Mesodermal cell (in vitro differentiated cells): ENCODE measurements around the gene SHC1.

ENCODE experiments used
- H3K27ac ChIP-seq: 2 replicates; pipeline ENCODE4 v1.7.0; 2013; ENCODE audit warnings: mild to moderate bottlenecking, low read depth, low read length, moderate library complexity; ENCODE audit not compliant: severe bottlenecking
- H3K36me3 ChIP-seq: 2 replicates; pipeline ENCODE4 v1.7.1; 2013; ENCODE audit warnings: mild to moderate bottlenecking, low read length, moderate library complexity; ENCODE audit not compliant: control insufficient read depth, insufficient read depth
- H3K4me1 ChIP-seq: one replicate; pipeline ENCODE4 v1.7.1; 2013; ENCODE audit warnings: mild to moderate bottlenecking, low read length; ENCODE audit not compliant: insufficient read depth, control insufficient read depth, poor library complexity, severe bottlenecking
- H3K4me3 ChIP-seq: 2 replicates; pipeline ENCODE4 v1.7.0; 2013; ENCODE audit warnings: low read length, control low read depth, mild to moderate bottlenecking; ENCODE audit not compliant: insufficient read depth, poor library complexity, severe bottlenecking; ENCODE audit errors: extremely low read depth
- H3K9me3 ChIP-seq: 2 replicates; pipeline ENCODE4 v1.7.1; 2013; ENCODE audit warnings: mild to moderate bottlenecking, low read length, moderate library complexity; ENCODE audit not compliant: control insufficient read depth
- WGBS, 2 experiments: methylation state at CpG; one replicate each; pipeline ENCODE4 v1.1.5; 2013; ENCODE audit warnings: missing lambda C conversion rate in 2 of 2; ENCODE audit not compliant: insufficient coverage in 2 of 2; 5-methylcytosine and 5-hydroxymethylcytosine counted together

Gene SHC1

GRCh38 chr1:155007251-155007828 lies 36.8 kb upstream of the SHC1 start:
- peaks cover 11% of the 10 kb centered on the region for H3K4me1 ChIP-seq
- H3K36me3 ChIP-seq = no peaks in the 10 kb centered on the region
- H3K9me3 ChIP-seq = no peaks in the 10 kb centered on the region
- H3K4me3 ChIP-seq = no peak overlapping the region
- no peak overlapping the region for H3K27ac ChIP-seq
- 93 to 97% methylated on average over 3 to 5 of the region's 6 CpGs for WGBS, 2 experiments

GRCh38 chr1:155006601-155007101 lies 36.1 kb upstream of the SHC1 start:
- Histone ChIP-seq H3K27ac (no peak overlapping the region), H3K9me3 (no peaks in the 10 kb centered on the region), H3K36me3 (no peaks in the 10 kb centered on the region), H3K4me3 (no peak overlapping the region), H3K4me1 (peaks cover 9% of the 10 kb centered on the region)
- 90 to 92% methylated on average over 2 of the region's 2 CpGs for WGBS, 2 experiments

GRCh38 chr1:155005076-155006011 lies 34.8 kb upstream of the SHC1 start:
- Histone ChIP-seq H3K27ac (no peak overlapping the region), H3K4me1 (peaks cover 12% of the 10 kb centered on the region), H3K36me3 (no peaks in the 10 kb centered on the region), H3K9me3 (no peaks in the 10 kb centered on the region), H3K4me3 (no peak overlapping the region)
- 88 to 94% methylated on average over 4 to 10 of the region's 17 CpGs for WGBS, 2 experiments

DNA sequence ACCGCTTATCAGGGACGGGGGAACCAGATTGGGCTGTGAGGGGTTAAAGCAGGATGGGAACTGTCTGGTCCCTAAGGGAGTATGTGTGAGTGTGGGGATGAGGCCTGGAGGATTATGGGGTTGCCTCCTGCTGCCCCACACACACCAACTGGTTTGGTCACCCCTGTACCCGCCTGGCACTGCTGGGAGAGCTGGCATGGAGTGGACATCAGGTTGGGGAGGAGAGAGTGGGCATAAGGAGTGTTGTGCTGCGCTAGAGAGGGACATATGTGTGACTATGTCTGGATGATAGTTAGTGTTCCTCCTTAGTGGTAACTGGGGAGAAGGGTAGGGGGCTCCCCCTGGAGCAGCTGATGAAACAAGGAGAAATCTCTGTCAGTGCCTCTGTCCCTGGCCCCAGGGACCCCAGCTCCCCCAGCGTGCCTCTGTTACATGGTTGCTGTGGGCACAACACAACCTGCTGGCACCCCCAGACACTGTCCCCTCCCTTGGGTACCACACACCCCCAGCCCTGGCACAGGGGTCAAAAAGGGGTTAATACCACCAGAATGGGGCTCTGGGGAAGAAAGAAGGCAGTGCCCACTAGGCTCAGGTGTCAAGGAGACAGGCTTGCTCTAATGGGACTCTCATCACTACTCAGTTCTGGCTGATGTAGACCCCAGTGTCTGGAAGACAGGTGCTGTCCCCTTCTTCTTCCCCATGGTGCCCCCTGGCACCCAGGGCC lies 34.0 kb upstream of the SHC1 start:
- Histone ChIP-seq H3K4me1 (peaks cover 17% of the 10 kb centered on the region), H3K27ac (peak overlapping the region; percentile 30), H3K9me3 (no peaks in the 10 kb centered on the region), H3K4me3 (peak overlapping the region; percentile 79), H3K36me3 (no peaks in the 10 kb centered on the region)
- 59 to 86% methylated on average over 2 to 4 of the region's 5 CpGs for WGBS, 2 experiments

- Histone ChIP-seq H3K9me3 (no peaks in the 10 kb centered on the region), H3K4me1 (peaks cover 17% of the 10 kb centered on the region), H3K27ac (peak overlapping the region; percentile 30), H3K4me3 (peak overlapping the region; percentile 79), H3K36me3 (no peaks in the 10 kb centered on the region)
- WGBS, 2 experiments = 0 to 2% methylated on average over 3 to 8 of the region's 34 CpGs
Measured at GRCh38 chr1:155003766-155004351, 33.3 kb upstream of the SHC1 start.

- peaks cover 17% of the 10 kb centered on the region for H3K4me1 ChIP-seq
- H3K27ac ChIP-seq = peak overlapping the region; percentile 41
- H3K4me3 ChIP-seq = peak overlapping the region; percentile 79
- no peaks in the 10 kb centered on the region for H3K9me3 ChIP-seq
- H3K36me3 ChIP-seq = no peaks in the 10 kb centered on the region
- 0% methylated on average over 12 to 16 of the region's 37 CpGs for WGBS, 2 experiments
Measured at GRCh38 chr1:155003227-155003765, 32.7 kb upstream of the SHC1 start.

DNA sequence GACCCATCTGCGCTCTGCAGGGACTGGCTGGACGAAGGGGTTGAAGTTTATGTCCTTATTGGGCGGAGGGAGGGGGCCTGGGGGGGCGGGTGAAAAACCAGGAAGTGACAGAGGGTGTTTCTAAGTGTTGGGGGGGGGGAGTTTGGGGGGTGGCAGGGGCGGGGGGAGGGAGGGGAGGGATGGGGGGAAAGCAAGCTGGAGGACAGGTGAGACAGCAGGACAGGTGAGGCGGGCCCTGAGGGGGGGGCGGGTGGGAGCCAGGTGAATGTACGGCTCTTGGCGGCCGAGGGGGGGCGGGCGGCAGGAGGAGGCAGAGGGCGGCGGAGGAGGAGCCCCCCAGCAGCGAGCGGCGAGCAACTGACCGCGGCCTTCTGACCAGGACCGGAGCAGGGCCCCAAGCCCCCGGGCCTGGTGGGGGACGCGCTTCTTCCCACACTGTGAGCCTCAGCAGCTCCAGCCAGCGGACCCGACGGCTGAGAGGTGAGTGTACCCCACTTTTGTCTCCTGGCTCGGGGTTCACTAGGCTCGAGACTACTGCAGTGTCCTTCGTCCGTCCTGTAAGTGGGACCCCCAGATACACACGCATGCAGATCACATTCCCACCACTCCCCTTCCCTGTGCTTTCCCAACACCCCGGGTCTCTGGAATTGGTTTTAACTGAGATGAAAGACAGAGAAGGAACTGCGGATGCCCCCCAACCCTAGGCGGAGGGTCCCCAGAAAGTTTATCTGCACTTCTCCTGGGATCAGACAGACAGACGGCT lies 32.1 kb upstream of the SHC1 start, which contains the start of gene ZBTB7B:
TSS of gene ZBTB7B (plus strand) at position 339 of the 763 bp plus-strand sequence. CDS start 11,859 bp downstream, outside the sequence.
- H3K9me3 ChIP-seq = no peaks in the 10 kb centered on the region
- 1 to 2% methylated on average over 21 to 27 of the region's 35 CpGs for WGBS, 2 experiments
- H3K4me3 ChIP-seq = peak within 1 kb of the TSS; percentile 79
- H3K4me1 ChIP-seq = peaks cover 17% of the 10 kb centered on the region
- H3K27ac ChIP-seq = peak within 1 kb of the TSS; percentile 89
- no peaks in the 10 kb centered on the region for H3K36me3 ChIP-seq

GRCh38 chr1:155001675-155002463 lies 31.3 kb upstream of the SHC1 start:
- H3K27ac ChIP-seq = peak overlapping the region; percentile 89
- no peaks in the 10 kb centered on the region for H3K9me3 ChIP-seq
- H3K4me1 ChIP-seq = peaks cover 17% of the 10 kb centered on the region
- whole genome bisulfite sequencing, 2 experiments = 0% methylated on average over 10 of the region's 38 CpGs
- H3K36me3 ChIP-seq = no peaks in the 10 kb centered on the region
- H3K4me3 ChIP-seq = peak overlapping the region; percentile 61

DNA sequence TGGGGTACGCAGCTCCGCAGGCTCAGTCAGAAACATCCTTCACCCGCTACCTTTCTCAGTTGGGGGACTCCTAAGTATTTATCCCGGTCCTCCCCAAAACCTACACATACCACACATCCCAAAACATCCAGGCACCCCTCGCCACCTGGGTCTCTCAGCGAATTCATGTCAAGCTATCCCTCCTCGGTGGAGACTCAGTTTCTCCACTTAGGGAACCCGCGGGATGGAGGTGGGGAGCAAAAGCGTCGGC lies 30.8 kb upstream of the SHC1 start:
- Histone ChIP-seq H3K9me3 (no peaks in the 10 kb centered on the region), H3K27ac (peak overlapping the region; percentile 89), H3K4me1 (peaks cover 17% of the 10 kb centered on the region), H3K4me3 (peak overlapping the region; percentile 61), H3K36me3 (no peaks in the 10 kb centered on the region)
- 1 to 2% methylated on average over 9 to 11 of the region's 11 CpGs for WGBS, 2 experiments
